ENCODE measurements around the gene CEP126. TPM values are rescaled to one million over a fixed set of nuclear protein-coding genes. Genes with fewer than 3 reads are reported as not detected.
"Not testable (repeated sequence)": the region's sequence is repeated elsewhere in the genome, so short reads cannot be mapped to it uniquely, and the experiment has no call there.

The CEP126 gene
- total RNA-seq, 1 donor from 2014 or later = 3.8 TPM

DNA sequence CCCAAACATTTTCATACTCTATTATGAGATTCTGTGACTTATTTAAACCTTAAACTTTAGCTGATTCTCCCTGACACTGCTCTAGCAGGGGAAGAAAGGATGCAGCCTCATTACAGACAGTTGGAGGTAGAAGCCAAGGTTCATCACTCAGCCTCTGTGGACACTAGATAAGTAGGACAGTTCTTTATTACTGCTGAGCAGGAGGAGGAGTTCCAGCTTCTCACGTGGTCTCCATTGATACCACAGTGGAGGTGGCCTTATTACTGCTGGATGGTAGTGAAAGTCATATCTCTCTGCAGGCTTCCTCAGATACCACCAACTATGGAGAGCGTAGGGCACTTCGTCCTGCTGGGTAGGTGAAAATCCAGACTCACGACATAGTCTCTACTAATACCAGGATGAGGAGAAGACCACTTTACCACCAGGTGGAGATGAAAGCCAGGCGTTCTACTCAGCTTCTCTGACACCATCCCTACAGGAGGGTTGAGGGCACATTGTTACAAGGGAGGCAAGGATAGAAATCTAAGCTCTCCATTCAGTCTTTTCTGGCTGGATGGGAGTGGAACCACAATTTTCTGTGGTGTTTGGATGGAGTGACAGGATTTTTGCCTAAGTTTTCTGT lies 14.6 kb downstream of the CEP126 start:
- no peak for DNase-seq (ENCODE audit: low read depth)

DNA sequence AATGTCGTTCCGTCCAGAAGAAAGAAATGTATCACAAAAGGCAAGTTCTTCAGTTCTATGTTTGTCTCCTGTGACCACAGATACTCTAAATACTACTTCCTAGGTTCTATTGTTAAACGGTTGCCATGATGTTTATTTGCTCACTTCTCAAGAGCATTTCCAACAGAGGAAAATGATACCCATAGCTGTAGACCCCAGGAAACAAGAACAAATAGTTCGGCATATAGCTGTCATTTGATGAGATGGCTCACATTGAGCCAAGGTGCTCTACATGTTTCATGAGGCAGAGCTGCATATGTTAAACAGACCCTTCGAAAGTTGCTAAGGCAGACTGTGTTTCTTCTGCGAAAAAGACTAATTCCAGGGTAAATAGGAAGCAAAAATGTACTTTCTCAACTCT lies 16.9 kb downstream of the CEP126 start:
- DNase-seq (ENCODE audit: low read depth) = no peak

DNA sequence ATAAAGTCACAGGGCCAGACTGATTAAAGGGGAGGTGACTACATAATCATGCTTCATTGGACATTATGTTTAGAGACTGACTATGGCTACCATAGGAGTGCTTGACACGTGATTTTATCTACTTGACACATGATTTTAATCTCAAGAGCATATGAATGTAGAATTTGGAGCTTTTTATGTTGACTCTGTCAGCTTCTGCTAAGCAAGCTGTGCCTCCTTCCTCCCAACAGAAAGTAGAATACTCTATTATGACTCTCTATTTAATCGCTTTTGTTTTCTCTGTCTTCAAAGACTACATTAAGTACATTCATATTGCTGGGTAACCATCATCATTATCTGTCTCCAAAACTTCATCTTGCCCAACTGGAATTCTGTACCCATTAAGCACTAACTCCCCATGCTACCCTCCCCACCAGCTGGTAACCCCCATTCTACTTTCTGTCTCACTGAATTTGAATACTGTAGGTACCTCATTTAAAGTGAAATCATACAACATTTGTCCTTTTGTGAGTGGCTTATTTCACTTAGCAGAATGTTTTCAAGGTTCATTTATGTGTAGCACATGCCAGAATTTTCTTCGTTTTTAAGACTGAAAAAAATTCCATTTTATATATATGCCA lies 26.2 kb downstream of the CEP126 start:
- no peak for DNase-seq (ENCODE audit: low read depth)

GRCh38 chr11:101944923-101945322 lies 30.1 kb downstream of the CEP126 start:
- no peak for DNase-seq (ENCODE audit: low read depth)

DNA sequence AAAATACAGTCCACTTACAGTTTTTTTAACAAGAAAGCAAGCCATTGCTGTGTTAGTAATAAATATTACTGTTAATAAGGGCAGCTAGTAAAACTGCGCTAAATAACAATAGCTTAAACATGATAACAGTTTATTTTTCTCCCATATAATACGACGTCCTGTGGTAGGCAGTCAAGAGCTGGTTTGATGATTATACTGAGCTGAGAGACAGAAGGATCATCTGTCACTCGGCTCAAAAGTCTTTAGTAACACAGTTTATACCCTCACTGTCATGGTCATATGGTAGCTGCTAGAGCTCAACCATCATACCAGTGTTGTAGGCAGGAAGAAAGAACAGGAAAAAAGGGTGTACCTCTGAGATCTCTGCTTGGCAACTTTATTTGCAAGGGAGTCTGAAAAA lies 30.6 kb downstream of the CEP126 start:
- DNase-seq (ENCODE audit: low read depth) = no peak

DNA sequence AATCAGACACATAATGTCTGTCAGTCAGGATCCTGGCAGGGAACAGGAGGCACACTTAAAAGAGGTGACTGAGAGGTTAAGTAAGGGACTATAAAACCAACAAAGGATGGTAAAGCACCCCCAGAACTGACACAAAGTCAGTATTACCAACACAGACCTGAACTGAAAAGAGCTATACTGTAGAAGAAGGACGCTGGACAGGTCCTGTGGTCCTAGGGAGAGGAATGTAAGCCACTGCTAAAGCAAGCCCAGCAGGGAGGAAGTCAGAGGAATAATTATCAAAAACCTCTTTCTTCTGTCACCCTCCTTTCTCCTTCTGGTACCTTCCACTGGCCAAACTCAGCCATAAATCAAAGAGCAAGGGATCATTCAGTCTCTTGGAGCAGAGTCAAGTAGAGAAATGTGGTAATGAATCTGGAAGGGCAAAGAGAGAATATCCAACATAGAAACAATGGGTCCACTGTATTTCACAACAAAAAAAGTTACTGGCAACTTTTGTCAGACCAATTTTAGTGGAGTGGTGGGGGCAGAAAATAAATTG lies 34.9 kb downstream of the CEP126 start:
- DNase-seq (ENCODE audit: low read depth) = no peak

GRCh38 chr11:101955278-101955677 lies 40.5 kb downstream of the CEP126 start:
- DNase-seq (ENCODE audit: low read depth) = no peak

GRCh38 chr11:101955701-101956100 lies 40.9 kb downstream of the CEP126 start:
- DNase-seq (ENCODE audit: low read depth) = no peak

GRCh38 chr11:101960231-101960630 lies 45.4 kb downstream of the CEP126 start:
- no peak for DNase-seq (ENCODE audit: low read depth)

- DNase-seq (ENCODE audit: low read depth) = not testable (repeated sequence)
Measured at GRCh38 chr11:101964200-101964599, 49.4 kb downstream of the CEP126 start.

DNA sequence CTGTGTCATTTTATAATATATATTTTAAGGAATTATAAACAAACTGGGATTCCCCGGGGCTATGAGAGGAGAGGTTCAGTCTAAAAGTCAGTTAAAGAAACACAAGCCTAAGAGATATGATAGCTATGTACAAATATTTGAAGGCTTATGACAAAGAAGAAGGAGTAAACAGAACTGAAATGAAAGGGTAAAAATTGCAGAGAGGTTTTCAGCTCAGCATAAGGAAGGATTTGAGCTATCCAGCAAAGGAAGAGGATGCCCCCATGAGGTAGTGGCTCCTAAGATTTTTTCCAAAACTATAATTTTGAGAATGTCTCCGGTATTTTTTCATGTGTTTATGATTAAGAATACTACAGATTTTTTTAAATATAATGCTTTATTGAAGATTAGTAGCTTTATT lies 59.4 kb downstream of the CEP126 start:
- DNase-seq (ENCODE audit: low read depth) = no peak

DNA sequence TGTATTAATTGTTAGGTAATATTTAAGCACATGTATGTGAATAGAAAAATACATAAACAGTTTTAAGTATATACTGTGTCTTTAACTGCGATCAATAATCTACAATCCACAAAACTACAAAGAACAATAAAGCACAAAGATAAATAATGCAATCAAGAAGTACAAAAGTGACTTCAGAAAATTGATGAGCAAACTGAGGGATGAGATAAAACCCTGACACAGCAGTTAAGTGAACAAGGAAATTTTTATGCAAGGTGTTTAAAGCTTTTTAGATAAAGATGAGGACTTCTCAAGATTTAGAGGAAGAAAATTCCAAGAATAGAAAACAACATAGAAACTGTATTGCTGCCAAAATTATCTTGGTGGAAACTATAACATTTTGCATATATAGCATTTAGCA lies 60.0 kb downstream of the CEP126 start:
- DNase-seq (ENCODE audit: low read depth) = no peak

- no peak for DNase-seq (ENCODE audit: low read depth)
Measured at GRCh38 chr11:101975734-101976133, 60.9 kb downstream of the CEP126 start.

- DNase-seq (ENCODE audit: low read depth) = no peak
Measured at GRCh38 chr11:101987370-101987769, 72.6 kb downstream of the CEP126 start.

DNA sequence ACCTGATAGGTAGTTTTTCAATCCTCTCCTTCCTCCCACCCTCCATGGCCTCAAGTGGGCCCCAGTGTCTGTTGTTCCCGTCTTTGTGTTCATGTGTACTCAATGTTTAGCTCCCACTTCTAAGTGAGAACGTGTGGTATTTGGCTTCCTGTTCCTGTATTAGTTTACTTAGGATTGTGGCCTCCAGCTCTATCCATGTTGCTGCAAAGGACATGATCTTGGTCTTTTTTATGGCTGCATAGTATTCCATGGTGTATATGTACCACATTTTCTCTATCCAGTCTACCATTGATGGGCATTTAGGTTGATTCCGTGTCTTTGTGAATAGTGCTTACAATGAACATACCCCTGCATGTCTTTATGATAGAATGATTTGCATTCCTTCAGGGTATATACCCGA lies 78.4 kb downstream of the CEP126 start:
- DNase-seq (ENCODE audit: low read depth) = no peak

DNA sequence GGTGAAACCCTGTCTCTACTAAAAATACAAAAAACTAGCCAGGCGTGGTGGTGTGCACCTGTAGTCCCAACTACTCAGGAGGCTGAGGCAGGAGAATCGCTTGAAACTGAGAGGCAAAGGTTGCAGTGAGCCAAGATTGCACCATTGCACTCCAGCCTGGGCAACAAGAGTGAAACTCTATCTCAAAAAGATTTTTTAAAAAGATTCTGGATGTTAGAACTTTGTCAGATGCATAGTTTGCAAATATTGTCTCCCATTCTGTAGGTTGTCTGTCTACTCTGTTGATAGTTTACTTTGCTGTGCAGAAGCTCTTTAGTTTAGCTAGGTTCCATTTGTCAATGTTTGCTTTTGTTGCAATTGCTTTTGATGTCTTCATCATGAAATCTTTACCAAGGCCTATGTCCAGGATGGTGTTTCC lies 79.3 kb downstream of the CEP126 start:
- DNase-seq (ENCODE audit: low read depth) = not testable (repeated sequence)

DNA sequence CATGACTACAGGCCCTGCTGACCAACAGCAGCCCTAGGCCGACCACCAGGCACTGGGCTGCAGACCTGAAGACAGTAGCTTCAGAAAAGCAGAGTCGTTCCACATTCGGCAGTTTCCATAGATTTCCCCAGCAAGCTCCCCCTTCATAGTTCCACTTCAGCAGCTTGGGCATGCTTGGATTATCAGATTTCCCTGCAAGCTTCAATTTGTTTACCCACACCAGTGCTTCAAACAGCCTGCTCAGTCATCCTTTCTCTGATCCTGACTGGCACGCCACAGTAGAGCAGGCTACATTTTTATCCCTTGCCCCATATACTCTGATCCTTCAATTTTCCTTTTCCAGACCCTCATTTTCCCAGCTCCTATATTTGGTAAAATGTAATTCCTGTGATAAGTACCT lies 81.3 kb downstream of the CEP126 start:
- peak; percentile 25 for DNase-seq (ENCODE audit: low read depth)

- DNase-seq (ENCODE audit: low read depth) = no peak
Measured at GRCh38 chr11:102001657-102002338, 87.0 kb downstream of the CEP126 start.

- no peak for DNase-seq (ENCODE audit: low read depth)
Measured at GRCh38 chr11:102004220-102004619, 89.4 kb downstream of the CEP126 start.

- DNase-seq (ENCODE audit: low read depth) = no peak
Measured at GRCh38 chr11:102005306-102005705, 90.5 kb downstream of the CEP126 start.

GRCh38 chr11:102006835-102007566 lies 92.2 kb downstream of the CEP126 start:
- DNase-seq (ENCODE audit: low read depth) = peak; percentile 22

All from renal cortical epithelial cell (primary cell).